ENCODE data around the gene INCA1.

DNA sequence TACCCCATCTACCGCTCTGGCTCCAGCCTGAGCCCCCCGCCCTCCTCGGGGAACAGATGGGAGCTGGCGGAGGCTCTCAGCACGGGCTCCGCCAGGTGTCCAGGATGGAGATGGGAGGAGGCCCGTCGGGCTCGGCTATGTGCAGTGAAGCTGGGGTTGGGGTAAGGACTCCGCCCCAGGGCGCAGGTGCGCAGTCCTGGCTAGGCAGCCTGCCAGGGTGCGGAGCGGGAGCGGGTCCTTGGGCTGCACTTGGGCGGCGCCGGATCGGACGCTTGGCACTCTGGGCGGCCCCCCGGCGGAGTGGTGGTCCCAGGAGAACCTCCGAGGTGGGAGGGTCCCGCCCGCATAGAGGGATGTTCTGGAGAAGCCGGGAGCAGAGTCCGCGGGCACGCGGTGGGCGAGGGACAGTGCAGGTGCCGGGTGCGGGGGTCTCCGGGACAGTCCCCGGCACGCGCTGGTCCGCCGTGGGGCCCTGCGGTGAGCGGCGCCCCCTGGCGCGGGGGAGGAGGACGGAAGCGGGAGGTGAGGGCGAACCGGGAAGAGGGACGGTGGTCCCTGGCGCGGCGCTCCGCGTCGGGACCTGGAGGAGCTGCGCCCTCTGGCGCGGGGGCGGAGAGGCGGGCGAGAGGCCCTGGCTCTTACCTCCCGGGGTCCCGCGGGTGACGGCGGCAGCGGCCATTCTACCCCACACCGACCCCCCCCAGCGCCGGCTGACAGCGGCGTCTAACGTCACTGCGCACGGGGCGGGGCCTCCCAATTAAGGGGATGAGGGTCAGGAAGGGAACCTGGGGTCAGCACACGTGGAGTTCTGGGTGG, 10.2 kb downstream of the INCA1 start, which contains the start of gene CAMTA2:
- TF ChIP-seq CTCF (IDR thresholded peaks at IDR 0.05) (peak; percentile 55 to 83 (median 68)), POLR2A (IDR thresholded peaks at IDR 0.05) (peak; percentile 55 to 80 (median 78))
